Stimulated activated CD8-positive, alpha-beta memory T cell treated with anti-CD3 and anti-CD28 coated beads, Interleukin-2, amount 100 ng/mL, for 48 hours (primary cell): ENCODE data around the gene KCNAB1.

Experiments
- DNase-seq, 2 donors: peaks; one replicate each; pipeline ENCODE4 v3.0.0-alpha.2; 2020; ENCODE audit warnings: low read depth in 2 of 2

The KCNAB1 gene

GRCh38 chr3:156407617-156408225 is 287.3 kb downstream of the KCNAB1 start:
- no peak for DNase-seq

- DNase-seq, result no peak
These were observed 289.3 kb downstream of the KCNAB1 start for GRCh38 chr3:156409694-156410093.

GRCh38 chr3:156412600-156412999 is 292.2 kb downstream of the KCNAB1 start:
- DNase-seq, result no peak

GRCh38 chr3:156413293-156413892 is 293.0 kb downstream of the KCNAB1 start:
- DNase-seq, result no peak

- DNase-seq, result no peak
These were observed 296.6 kb downstream of the KCNAB1 start for GRCh38 chr3:156416846-156417558.

GRCh38 chr3:156417559-156418132 is 297.3 kb downstream of the KCNAB1 start:
- DNase-seq, result no peak

GRCh38 chr3:156418428-156418827 is 298.1 kb downstream of the KCNAB1 start:
- DNase-seq, result no peak

- DNase-seq, result no peak
These were observed 301.2 kb downstream of the KCNAB1 start for GRCh38 chr3:156421534-156421933.

GRCh38 chr3:156424758-156425157 is 304.4 kb downstream of the KCNAB1 start:
- no peak for DNase-seq

GRCh38 chr3:156425651-156426050 is 305.3 kb downstream of the KCNAB1 start:
- no peak for DNase-seq

GRCh38 chr3:156429125-156429524 is 308.7 kb downstream of the KCNAB1 start:
- no peak for DNase-seq

- DNase-seq, result no peak
These were observed 311.2 kb downstream of the KCNAB1 start for GRCh38 chr3:156431334-156432124.

GRCh38 chr3:156432563-156432962 is 312.2 kb downstream of the KCNAB1 start:
- DNase-seq, result no peak

- no peak for DNase-seq
These were observed 312.8 kb downstream of the KCNAB1 start for GRCh38 chr3:156433138-156433537.

- DNase-seq, result no peak
These were observed 313.5 kb downstream of the KCNAB1 start for GRCh38 chr3:156433910-156434309.

GRCh38 chr3:156434921-156435320 is 314.5 kb downstream of the KCNAB1 start:
- DNase-seq, result no peak

GRCh38 chr3:156443079-156443478 is 322.7 kb downstream of the KCNAB1 start:
- no peak for DNase-seq

- DNase-seq, result no peak
These were observed 325.0 kb downstream of the KCNAB1 start for GRCh38 chr3:156445117-156446090.

- no peak for DNase-seq
These were observed 327.9 kb downstream of the KCNAB1 start for GRCh38 chr3:156448300-156448699.

- no peak for DNase-seq
These were observed 329.6 kb downstream of the KCNAB1 start for GRCh38 chr3:156449710-156450574.
